Caki2 (cell line): ENCODE measurements around the gene CYP2A6. TPM values are rescaled to one million over a fixed set of nuclear protein-coding genes. Genes with fewer than 3 reads are reported as not detected.
A peak's percentile ranks its signal among the peaks of the same experiment; 100 is the strongest.
"Not testable (repeated sequence)": the region's sequence is repeated elsewhere in the genome, so short reads cannot be mapped to it uniquely, and the experiment has no call there.

Experiments used
- DNase-seq: peaks from one replicate; pipeline ENCODE4 v3.0.0-alpha.2; 2015; ENCODE audit warnings: low read depth
- in situ Hi-C: cut with HindIII; loops from 2 replicates; pipeline ENCODE4 v1.10.0; 2016; ENCODE audit warnings: low sequenced_read_pairs, low pct_unique_long_range_greater_than_20kb, mixed read lengths
- total RNA-seq: library from RNA; depleted of rRNA; stranded (reverse); fragments of >200 nt; shearing (Covaris generic); gene quantifications from 2 replicates; pipeline ENCODE4 v1.2.3, GENCODE V29; 2014; ENCODE audit warnings: low replicate concordance

The CYP2A6 gene
- total RNA-seq, 1 experiment from 2014 or later, result not detected

- no peak for DNase-seq
- in situ Hi-C loops, result no loop called here
Observed at GRCh38 chr19:40862333-40862732, 12.1 kb upstream of the CYP2A6 start.

- no peak for DNase-seq
- in situ Hi-C loops, result no loop called here
Observed at GRCh38 chr19:40858109-40858508, 7.9 kb upstream of the CYP2A6 start.

GRCh38 chr19:40852467-40853152 is 2.4 kb upstream of the CYP2A6 start:
- DNase-seq, in situ Hi-C loops: not testable (repeated sequence)

GRCh38 chr19:40846722-40847121 is 3.5 kb downstream of the CYP2A6 start:
- in situ Hi-C loops, DNase-seq: not testable (repeated sequence)

- DNase-seq, in situ Hi-C loops: not testable (repeated sequence)
Observed at GRCh38 chr19:40843653-40844052, 6.6 kb downstream of the CYP2A6 start.

- in situ Hi-C loops, DNase-seq: not testable (repeated sequence)
Observed at GRCh38 chr19:40842997-40843652, 7.1 kb downstream of the CYP2A6 start.

- in situ Hi-C loops, DNase-seq: not testable (repeated sequence)
Observed at GRCh38 chr19:40842012-40842411, 8.2 kb downstream of the CYP2A6 start.

GRCh38 chr19:40838477-40838876 is 11.8 kb downstream of the CYP2A6 start:
- DNase-seq, in situ Hi-C loops: not testable (repeated sequence)

GRCh38 chr19:40836754-40837429 is 13.4 kb downstream of the CYP2A6 start:
- in situ Hi-C loops, result no loop called here

GRCh38 chr19:40833728-40834533 is 16.3 kb downstream of the CYP2A6 start:
- in situ Hi-C loops, DNase-seq: not testable (repeated sequence)

More at GRCh38 chr19:40836754-40837429, 13.4 kb downstream of the CYP2A6 start:
- DNase-seq, result no peak

- DNase-seq, in situ Hi-C loops: not testable (repeated sequence)
Observed at GRCh38 chr19:40832431-40832790, 17.8 kb downstream of the CYP2A6 start.

GRCh38 chr19:40831502-40832430 is 18.5 kb downstream of the CYP2A6 start:
- in situ Hi-C loops, result no loop called here
- peak; percentile 93 for DNase-seq

GRCh38 chr19:40830741-40831140 is 19.5 kb downstream of the CYP2A6 start:
- DNase-seq, in situ Hi-C loops: not testable (repeated sequence)

- in situ Hi-C loops, result no loop called here
- no peak for DNase-seq
Observed at GRCh38 chr19:40829205-40829604, 21.0 kb downstream of the CYP2A6 start.

GRCh38 chr19:40827386-40828247 is 22.6 kb downstream of the CYP2A6 start:
- in situ Hi-C loops, result no loop called here

GRCh38 chr19:40826699-40827385 is 23.4 kb downstream of the CYP2A6 start:
- in situ Hi-C loops, result not testable (repeated sequence)

More at GRCh38 chr19:40827386-40828247, 22.6 kb downstream of the CYP2A6 start:
- DNase-seq, result no peak

More at GRCh38 chr19:40826699-40827385, 23.4 kb downstream of the CYP2A6 start:
- not testable (repeated sequence) for DNase-seq
